ENCODE results near the gene SLC25A4.

DNA sequence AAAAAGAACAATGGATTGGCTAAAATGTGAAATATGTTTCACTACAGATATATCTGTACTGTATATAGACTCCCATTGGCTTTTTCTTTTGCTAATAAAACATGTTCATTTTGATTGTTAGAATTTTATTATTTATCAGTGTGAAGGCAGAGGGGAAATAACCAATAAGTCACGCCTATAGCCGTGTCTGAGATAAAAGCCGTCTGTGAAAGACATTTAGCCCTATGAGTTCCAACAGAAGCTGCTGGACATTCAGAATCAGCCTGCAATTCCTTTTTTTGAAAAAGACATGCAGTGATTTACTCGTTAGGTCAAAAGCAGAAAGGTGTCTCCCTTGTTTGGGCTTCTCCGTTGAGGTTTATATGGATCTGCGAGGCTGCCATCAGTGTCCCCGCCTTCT, 24.2 kb upstream of the SLC25A4 start:
- no peak for TF ChIP-seq CTCF (IDR thresholded peaks at IDR 0.05; ENCODE audit: extremely low read depth in 1 of 2, insufficient read depth in 1 of 2, low read depth in 1 of 2, low read length in 2 of 2)
- TF ChIP-seq MYC (IDR thresholded peaks at IDR 0.05; ENCODE audit: low read depth, low read length): no peak
- no peak for TF ChIP-seq POLR2AphosphoS5 (IDR thresholded peaks at IDR 0.05; ENCODE audit: insufficient read depth, low read depth, low read length)
- no peak for TF ChIP-seq FOS (IDR thresholded peaks at IDR 0.05; ENCODE audit: borderline replicate concordance, insufficient read depth, low read length)
- no peak for TF ChIP-seq GATA2 (IDR thresholded peaks at IDR 0.05; ENCODE audit: insufficient read depth, insufficient read length, low read depth, low read length)
- no peak for TF ChIP-seq POLR2A (IDR thresholded peaks at IDR 0.05; ENCODE audit: low read depth, low read length)

All from endothelial cell of umbilical vein (primary cell).